ENCODE measurements around the gene PSEN1. TPM values are rescaled to one million over a fixed set of nuclear protein-coding genes. Genes with fewer than 3 reads are reported as not detected.

The PSEN1 gene
- total RNA-seq, 1 donor from 2014 or later = 75.3 TPM

GRCh38 chr14:73239393-73240241 is 103.3 kb downstream of the PSEN1 start:
- TF ChIP-seq, protein P1, sequence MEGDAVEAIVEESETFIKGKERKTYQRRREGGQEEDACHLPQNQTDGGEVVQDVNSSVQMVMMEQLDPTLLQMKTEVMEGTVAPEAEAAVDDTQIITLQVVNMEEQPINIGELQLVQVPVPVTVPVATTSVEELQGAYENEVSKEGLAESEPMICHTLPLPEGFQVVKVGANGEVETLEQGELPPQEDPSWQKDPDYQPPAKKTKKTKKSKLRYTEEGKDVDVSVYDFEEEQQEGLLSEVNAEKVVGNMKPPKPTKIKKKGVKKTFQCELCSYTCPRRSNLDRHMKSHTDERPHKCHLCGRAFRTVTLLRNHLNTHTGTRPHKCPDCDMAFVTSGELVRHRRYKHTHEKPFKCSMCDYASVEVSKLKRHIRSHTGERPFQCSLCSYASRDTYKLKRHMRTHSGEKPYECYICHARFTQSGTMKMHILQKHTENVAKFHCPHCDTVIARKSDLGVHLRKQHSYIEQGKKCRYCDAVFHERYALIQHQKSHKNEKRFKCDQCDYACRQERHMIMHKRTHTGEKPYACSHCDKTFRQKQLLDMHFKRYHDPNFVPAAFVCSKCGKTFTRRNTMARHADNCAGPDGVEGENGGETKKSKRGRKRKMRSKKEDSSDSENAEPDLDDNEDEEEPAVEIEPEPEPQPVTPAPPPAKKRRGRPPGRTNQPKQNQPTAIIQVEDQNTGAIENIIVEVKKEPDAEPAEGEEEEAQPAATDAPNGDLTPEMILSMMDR (IDR thresholded peaks at IDR 0.05; ENCODE audit: unreplicated experiment) = no peak

GRCh38 chr14:73240816-73241480 is 104.6 kb downstream of the PSEN1 start:
- peaks cover 28% of the 10 kb centered on the region for H3K27me3 Mint-ChIP-seq (ENCODE audit: unreplicated experiment)
- H3K4me1 Mint-ChIP-seq (ENCODE audit: unreplicated experiment) = peaks cover 9% of the 10 kb centered on the region
- peaks cover 5% of the 10 kb centered on the region for H3K36me3 Mint-ChIP-seq (ENCODE audit: low read depth, unreplicated experiment)
- TF ChIP-seq, protein P1 (IDR thresholded peaks at IDR 0.05; ENCODE audit: unreplicated experiment) = no peak
- H3K9me3 Mint-ChIP-seq (ENCODE audit: unreplicated experiment) = no peaks in the 10 kb centered on the region
- DNase-seq (ENCODE audit: low spot score) = no peak
- no peak overlapping the region for H3K27ac Mint-ChIP-seq (ENCODE audit: unreplicated experiment)
- H3K4me3 Mint-ChIP-seq (ENCODE audit: unreplicated experiment) = no peak overlapping the region

More at GRCh38 chr14:73239393-73240241, 103.3 kb downstream of the PSEN1 start:
- Mint-ChIP-seq H3K27ac (ENCODE audit: unreplicated experiment) (no peak overlapping the region), H3K4me3 (ENCODE audit: unreplicated experiment) (no peak overlapping the region), H3K27me3 (ENCODE audit: unreplicated experiment) (peaks cover 31% of the 10 kb centered on the region), H3K4me1 (ENCODE audit: unreplicated experiment) (peaks cover 17% of the 10 kb centered on the region), H3K36me3 (ENCODE audit: low read depth, unreplicated experiment) (peaks cover 5% of the 10 kb centered on the region), H3K9me3 (ENCODE audit: unreplicated experiment) (no peaks in the 10 kb centered on the region)
- peak; percentile 34 for DNase-seq (ENCODE audit: low spot score)

- no peak overlapping the region for H3K4me3 Mint-ChIP-seq (ENCODE audit: unreplicated experiment)
- TF ChIP-seq, protein P1 (IDR thresholded peaks at IDR 0.05; ENCODE audit: unreplicated experiment) = no peak
- H3K27me3 Mint-ChIP-seq (ENCODE audit: unreplicated experiment) = peaks cover 23% of the 10 kb centered on the region
- DNase-seq (ENCODE audit: low spot score) = no peak
- no peak overlapping the region for H3K27ac Mint-ChIP-seq (ENCODE audit: unreplicated experiment)
- H3K9me3 Mint-ChIP-seq (ENCODE audit: unreplicated experiment) = no peaks in the 10 kb centered on the region
- H3K36me3 Mint-ChIP-seq (ENCODE audit: low read depth, unreplicated experiment) = peaks cover 5% of the 10 kb centered on the region
- H3K4me1 Mint-ChIP-seq (ENCODE audit: unreplicated experiment) = peaks cover 6% of the 10 kb centered on the region
Observed at GRCh38 chr14:73241481-73242165, 105.3 kb downstream of the PSEN1 start.

DNA sequence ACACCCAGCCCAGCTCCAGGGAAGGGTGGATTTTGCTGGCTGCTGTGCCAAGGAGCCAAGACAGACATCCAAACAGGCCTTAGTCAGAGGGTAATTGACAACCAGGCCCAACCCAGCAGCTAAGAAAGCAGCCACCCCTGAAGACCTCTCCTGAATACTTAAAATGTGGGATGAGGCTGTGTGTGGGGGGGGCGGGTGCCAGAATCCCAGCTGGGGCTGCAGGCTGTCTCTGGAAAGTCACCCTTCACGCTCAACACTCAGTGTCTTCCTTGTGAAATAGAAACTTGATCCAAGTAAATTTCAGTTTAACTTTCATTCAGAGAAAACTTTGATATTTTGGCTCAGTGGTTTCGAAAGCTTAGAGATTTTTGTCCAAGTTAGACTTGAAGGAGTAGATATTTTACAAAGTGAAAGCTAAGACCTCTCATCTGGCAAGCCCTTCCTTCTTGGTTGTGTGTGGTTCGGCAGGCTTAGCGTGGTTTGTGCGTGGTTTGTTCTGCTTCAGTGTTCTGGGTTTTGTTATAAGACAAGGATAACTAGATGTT is 106.1 kb downstream of the PSEN1 start:
- Mint-ChIP-seq H3K4me1 (ENCODE audit: unreplicated experiment) (peaks cover 7% of the 10 kb centered on the region), H3K4me3 (ENCODE audit: unreplicated experiment) (no peak overlapping the region), H3K36me3 (ENCODE audit: low read depth, unreplicated experiment) (no peaks in the 10 kb centered on the region), H3K9me3 (ENCODE audit: unreplicated experiment) (peaks cover under 1% of the 10 kb centered on the region), H3K27ac (ENCODE audit: unreplicated experiment) (no peak overlapping the region), H3K27me3 (ENCODE audit: unreplicated experiment) (peaks cover 18% of the 10 kb centered on the region)
- TF ChIP-seq, protein P1 (IDR thresholded peaks at IDR 0.05; ENCODE audit: unreplicated experiment) = no peak
- no peak for DNase-seq (ENCODE audit: low spot score)
